Kidney (tissue), 14 donors: ENCODE measurements around the gene GPR35. TPM values are rescaled to one million over a fixed set of nuclear protein-coding genes. Genes with fewer than 3 reads are reported as not detected.

Experiments used
- DNase-seq, 5 donors: peaks; one replicate each; pipeline ENCODE4 v3.0.0-alpha.2; 2013 to 2020
- FAIRE-seq: peaks from 2 replicates; lab custom pipeline; 2012; peaks lifted over from hg19 to GRCh38; lab: Jason Lieb, UNC
- H3K27ac ChIP-seq, 2 donors: one replicate each; pipeline ENCODE4 v1.7.0; 2013; ENCODE audit warnings: low read depth in 2 of 2, low read length in 2 of 2, inconsistent platforms in 1 of 2
- H3K27me3 ChIP-seq: one replicate; pipeline ENCODE4 v1.7.1; 2013; ENCODE audit warnings: low read length, inconsistent platforms; ENCODE audit not compliant: control insufficient read depth, insufficient read depth
- H3K36me3 ChIP-seq, 3 donors: one replicate each; pipeline versions ENCODE4 v1.7.0 to v1.7.1; 2013; ENCODE audit warnings: low read length in 3 of 3, control low read depth in 1 of 3, inconsistent platforms in 1 of 3; ENCODE audit not compliant: insufficient read depth in 3 of 3, control insufficient read depth in 2 of 3
- H3K4me1 ChIP-seq, 3 donors: one replicate each; pipeline versions ENCODE4 v1.7.0 to v1.7.1; 2013; ENCODE audit warnings: low read length in 3 of 3, inconsistent platforms in 1 of 3, low read depth in 1 of 3; ENCODE audit not compliant: control insufficient read depth in 2 of 3, insufficient read depth in 2 of 3
- H3K4me3 ChIP-seq, 3 donors: one replicate each; pipeline versions ENCODE4 v1.7.0 to v1.8.1; 2013; ENCODE audit warnings: low read length in 3 of 3, control low read depth in 1 of 3, inconsistent platforms in 1 of 3
- H3K9ac ChIP-seq, 3 donors: one replicate each; pipeline versions ENCODE4 v1.7.0 to v1.7.1; 2013; ENCODE audit warnings: low read length in 3 of 3, control low read depth in 1 of 3, inconsistent platforms in 1 of 3
- H3K9me3 ChIP-seq, 3 donors: one replicate each; pipeline versions ENCODE4 v1.7.0 to v1.7.1; 2013; ENCODE audit warnings: low read length in 3 of 3, control low read depth in 1 of 3, inconsistent platforms in 1 of 3; ENCODE audit not compliant: control insufficient read depth in 2 of 3, insufficient read depth in 1 of 3
- CTCF ChIP-seq: IDR thresholded peaks from 3 replicates; pipeline ENCODE4 v1.5.1; 2012; ENCODE audit warnings: mild to moderate bottlenecking, moderate library complexity, borderline replicate concordance; ENCODE audit not compliant: insufficient read depth; ENCODE audit errors: extremely low read depth
- intact Hi-C: fragments of 100-400 bp; cut with DNase I; formaldehyde crosslinking; loops from one replicate; pipeline ENCODE4 v1.11.1; 2022
- polyA plus RNA-seq: library from polyadenylated mRNA; stranded (reverse); fragments of 350-450 nt; fragmentation: Illumina TruSeq; extraction: RNeasy Lipid Tissue Mini Kit (QIAGEN cat#74804); gene quantifications from one replicate; pipeline ENCODE4 v1.2.3, GENCODE V29; 2014; ENCODE audit warnings: low read depth, low replicate concordance; ENCODE audit not compliant: insufficient read depth
- total RNA-seq: library from RNA; stranded (reverse); fragmentation: NEBNext Ultra II Directional; extraction: Animal tissue kit (Norgen Biotek cat#: 25700); gene quantifications from one replicate; pipeline ENCODE4 v1.2.1, GENCODE V29; 2021
- donor health status: control.
- donor health status: control.
- donor health status: control.
- donor health status: control.
- donor health status: control.
- donor health status: DM: yes; HTN: yes; CAD: no.
- donor health status: Normal renal cell carcinoma (clear cell type).

GPR35 gene
- total and polyA plus RNA-seq, 2 donors from 2014 or later, result 1.7 to 6.7 TPM

DNA sequence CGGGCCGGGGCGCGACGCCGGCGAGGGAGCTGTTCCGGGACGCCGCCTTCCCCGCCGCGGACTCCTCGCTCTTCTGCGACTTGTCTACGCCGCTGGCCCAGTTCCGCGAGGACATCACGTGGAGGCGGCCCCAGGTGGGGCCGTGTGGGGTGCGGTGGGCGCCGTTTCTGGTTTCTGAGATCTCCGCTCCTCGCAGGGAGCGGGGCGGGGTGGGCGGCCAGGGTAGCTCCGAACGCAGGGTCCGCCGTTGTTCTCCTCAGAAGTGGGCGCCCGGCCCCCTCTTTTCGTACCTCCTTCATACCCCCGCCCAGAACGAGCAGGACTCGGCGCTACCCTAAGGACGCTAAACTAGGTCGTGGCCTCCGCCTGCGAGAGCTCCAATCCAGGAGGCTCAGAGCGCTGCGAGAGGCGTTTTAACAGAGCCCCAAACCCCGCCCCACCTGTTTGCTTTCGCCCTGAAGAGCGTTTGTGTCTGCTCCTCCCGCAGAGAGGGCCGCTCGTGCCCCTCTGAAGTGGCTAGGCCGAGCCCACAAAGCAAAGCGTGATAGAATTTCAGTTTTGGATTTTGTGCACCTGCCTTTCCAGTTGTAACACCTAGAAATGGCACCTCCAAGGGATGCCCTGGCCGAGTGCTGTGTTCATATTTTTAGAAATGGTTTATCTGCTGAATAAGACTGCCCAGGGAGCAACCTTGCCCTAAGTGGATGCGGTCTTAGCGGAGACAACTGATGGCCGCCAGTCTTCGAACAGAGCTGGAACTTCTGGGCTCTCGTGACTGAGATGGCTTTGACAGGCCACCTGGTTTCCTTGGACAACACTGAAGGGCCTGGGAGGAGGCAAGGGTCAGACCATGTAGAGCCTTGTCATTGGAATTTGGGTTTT is 38.1 kb upstream of the GPR35 start:
- intact Hi-C loops, result no loop called here
- peak overlapping the region; percentile 47 to 97 (median 67) for H3K4me3 ChIP-seq
- H3K27ac ChIP-seq, result peak overlapping the region in 1 of 2 donors; percentile 43
- peaks cover 2 to 11% (median 5%) of the 10 kb centered on the region in 3 donors for H3K36me3 ChIP-seq
- TF ChIP-seq CTCF, result no peak
- peak overlapping the region; percentile 22 to 75 (median 55) for H3K9ac ChIP-seq
- DNase-seq (peak in 4 of 5 donors; percentile 25 to 85 (median 49)), FAIRE-seq (no peak)
- peaks cover 6 to 28% (median 25%) of the 10 kb centered on the region in 3 donors for H3K4me1 ChIP-seq
- no peaks in the 10 kb centered on the region for H3K27me3 ChIP-seq
- no peaks in the 10 kb centered on the region for H3K9me3 ChIP-seq

DNA sequence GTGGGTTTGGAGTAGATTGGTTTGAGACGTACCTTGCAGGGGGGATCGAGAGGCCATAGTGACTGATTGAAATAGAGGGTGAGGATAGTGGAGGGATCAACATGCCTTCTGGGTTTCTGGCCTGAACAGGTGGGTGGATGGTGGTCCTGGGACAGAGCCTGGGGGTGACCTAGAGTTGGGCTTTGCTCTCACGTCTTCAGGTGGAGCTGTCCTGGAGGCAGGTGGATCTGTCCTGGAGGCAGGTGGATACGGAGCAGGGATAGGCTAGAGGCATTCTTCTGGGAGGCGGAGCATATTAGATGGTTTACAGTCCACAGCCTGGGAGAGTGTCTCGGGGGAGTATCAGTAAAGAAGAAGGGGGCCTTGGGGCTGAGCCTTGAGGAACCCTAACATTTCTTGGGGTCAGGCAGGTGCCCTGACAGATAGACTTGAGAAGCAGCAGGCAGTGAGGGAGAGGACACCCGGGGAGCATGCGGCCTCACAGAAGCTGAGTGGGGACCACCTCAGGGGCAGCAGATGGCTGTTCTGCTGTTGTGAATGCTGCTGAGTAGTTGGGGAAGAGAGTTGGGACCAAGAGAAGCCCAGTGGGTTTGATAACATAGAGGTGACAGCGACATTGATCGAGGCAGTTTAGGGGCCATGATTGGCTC is 37.1 kb upstream of the GPR35 start:
- Histone ChIP-seq H3K9ac (peak overlapping the region in 1 of 3 donors; percentile 75), H3K36me3 (peaks cover 2 to 14% (median 8%) of the 10 kb centered on the region in 3 donors), H3K9me3 (no peaks in the 10 kb centered on the region), H3K4me1 (peaks cover 6 to 28% (median 25%) of the 10 kb centered on the region in 3 donors), H3K27ac (no peak overlapping the region), H3K27me3 (no peaks in the 10 kb centered on the region), H3K4me3 (peak overlapping the region in 2 of 3 donors; percentile 67 to 97)
- peak in 1 of 5 donors; percentile 50 for DNase-seq
- intact Hi-C loops, result no loop called here
- FAIRE-seq, result no peak
- no peak for TF ChIP-seq CTCF

GRCh38 chr2:240588669-240589068 is 36.6 kb upstream of the GPR35 start:
- DNase-seq (peak in 1 of 5 donors; percentile 39), FAIRE-seq (no peak)
- Histone ChIP-seq H3K27ac (no peak overlapping the region), H3K9ac (no peak overlapping the region), H3K36me3 (peaks cover 2 to 14% (median 8%) of the 10 kb centered on the region in 3 donors), H3K4me3 (no peak overlapping the region), H3K9me3 (no peaks in the 10 kb centered on the region), H3K4me1 (peaks cover 6 to 28% (median 25%) of the 10 kb centered on the region in 3 donors), H3K27me3 (no peaks in the 10 kb centered on the region)
- intact Hi-C loops, result no loop called here
- no peak for TF ChIP-seq CTCF
